ENCODE measurements around the gene ZNF438. TPM values are rescaled to one million over a fixed set of nuclear protein-coding genes. Genes with fewer than 3 reads are reported as not detected.
"Not testable (repeated sequence)": the region's sequence is repeated elsewhere in the genome, so short reads cannot be mapped to it uniquely, and the experiment has no call there.

ZNF438 gene
- total RNA-seq, 2 donors from 2014 or later, result 1.5 to 10.1 TPM

DNA sequence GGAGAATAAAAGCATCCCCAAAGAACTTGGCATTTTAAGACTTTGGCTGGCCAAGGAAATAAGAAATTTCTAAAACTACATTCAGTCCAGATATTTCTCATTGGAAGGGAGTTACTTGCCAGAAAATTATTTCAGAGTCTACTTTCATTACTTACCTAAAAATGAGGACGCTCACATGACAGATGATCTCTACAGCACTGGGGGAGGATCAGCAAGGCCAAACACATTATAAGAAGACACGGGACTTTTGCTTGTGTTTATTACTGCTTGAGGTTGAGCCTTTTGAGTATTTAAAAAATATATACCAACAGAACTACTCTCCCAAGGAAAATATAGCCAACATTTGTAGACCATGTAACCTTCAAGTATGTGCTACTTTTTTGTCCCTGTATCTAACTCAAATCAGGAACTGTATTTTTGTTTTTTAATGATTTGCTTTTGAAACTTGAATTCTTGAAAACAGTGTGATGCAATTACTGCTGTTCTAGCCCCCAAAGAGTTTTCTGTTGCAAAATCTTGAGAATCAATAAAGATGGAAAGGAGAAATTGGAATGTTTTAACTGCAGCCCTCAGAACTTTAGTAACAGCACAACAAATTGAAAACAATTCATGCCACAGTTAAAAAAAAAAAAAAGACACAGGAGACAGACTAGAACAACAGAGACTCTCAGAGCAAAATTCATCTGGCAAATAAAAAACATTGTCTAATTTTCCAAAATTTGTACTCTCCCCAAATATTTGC is 128.1 kb downstream of the ZNF438 start:
- H3K36me3 ChIP-seq, result no peaks in the 10 kb centered on the region
- H3K4me1 ChIP-seq (replicated peaks), result no peaks in the 10 kb centered on the region
- H3K9me3 ChIP-seq, result no peaks in the 10 kb centered on the region
- TF ChIP-seq POLR2AphosphoS5 (IDR thresholded peaks at IDR 0.05), result no peak
- TF ChIP-seq, protein P1, sequence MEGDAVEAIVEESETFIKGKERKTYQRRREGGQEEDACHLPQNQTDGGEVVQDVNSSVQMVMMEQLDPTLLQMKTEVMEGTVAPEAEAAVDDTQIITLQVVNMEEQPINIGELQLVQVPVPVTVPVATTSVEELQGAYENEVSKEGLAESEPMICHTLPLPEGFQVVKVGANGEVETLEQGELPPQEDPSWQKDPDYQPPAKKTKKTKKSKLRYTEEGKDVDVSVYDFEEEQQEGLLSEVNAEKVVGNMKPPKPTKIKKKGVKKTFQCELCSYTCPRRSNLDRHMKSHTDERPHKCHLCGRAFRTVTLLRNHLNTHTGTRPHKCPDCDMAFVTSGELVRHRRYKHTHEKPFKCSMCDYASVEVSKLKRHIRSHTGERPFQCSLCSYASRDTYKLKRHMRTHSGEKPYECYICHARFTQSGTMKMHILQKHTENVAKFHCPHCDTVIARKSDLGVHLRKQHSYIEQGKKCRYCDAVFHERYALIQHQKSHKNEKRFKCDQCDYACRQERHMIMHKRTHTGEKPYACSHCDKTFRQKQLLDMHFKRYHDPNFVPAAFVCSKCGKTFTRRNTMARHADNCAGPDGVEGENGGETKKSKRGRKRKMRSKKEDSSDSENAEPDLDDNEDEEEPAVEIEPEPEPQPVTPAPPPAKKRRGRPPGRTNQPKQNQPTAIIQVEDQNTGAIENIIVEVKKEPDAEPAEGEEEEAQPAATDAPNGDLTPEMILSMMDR (IDR thresholded peaks at IDR 0.05), result no peak
- no peak for TF ChIP-seq POLR2A (IDR thresholded peaks at IDR 0.05)
- intact Hi-C loops (cut with DNase I), result no loop called here
- no peaks in the 10 kb centered on the region for H3K27me3 ChIP-seq (replicated peaks; ENCODE audit: insufficient read depth)
- WGBS, result 77% methylated on average over 2 of the region's 2 CpGs
- no peak overlapping the region for H3K27ac ChIP-seq
- H3K4me3 ChIP-seq, result no peak overlapping the region
- no peak for DNase-seq (ENCODE audit: low spot score)

DNA sequence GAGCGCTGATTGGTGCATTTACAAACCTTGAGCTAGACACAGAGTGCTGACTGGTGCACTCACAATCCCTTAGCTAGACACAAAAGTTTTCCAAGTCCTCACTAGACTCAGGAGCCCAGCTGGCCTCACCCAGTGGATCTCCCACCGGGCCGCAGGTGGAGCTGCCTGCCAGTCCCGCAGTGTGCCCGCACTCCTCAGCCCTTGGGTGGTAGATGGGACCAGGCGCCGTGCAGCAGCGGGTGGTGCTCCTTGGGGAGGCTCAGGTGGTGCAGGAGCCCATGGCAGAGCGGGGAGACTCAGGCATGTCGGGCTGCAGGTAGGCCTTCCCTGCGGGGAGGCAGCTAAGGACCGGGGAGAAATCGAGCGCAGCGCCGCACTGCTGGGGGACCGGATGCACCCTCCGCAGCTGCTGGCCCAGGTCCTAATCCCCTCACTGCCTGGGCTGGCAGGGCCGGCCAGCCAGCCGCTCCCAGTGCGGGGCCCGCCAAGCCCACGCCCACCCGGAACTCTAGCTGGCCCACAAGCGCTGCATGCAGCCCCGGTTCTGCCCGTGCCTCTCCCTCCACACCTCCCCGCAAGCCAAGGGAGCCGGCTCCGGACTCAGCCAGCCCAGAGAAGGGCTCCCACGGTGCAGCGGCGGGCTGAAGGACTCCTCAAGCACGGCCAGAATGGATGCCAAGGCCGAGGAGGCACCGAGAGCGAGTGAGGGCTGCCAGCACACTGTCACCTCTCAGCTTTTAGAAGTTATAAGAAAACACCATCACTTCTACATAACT is 128.9 kb downstream of the ZNF438 start:
- 91% methylated on average over 32 of the region's 37 CpGs for WGBS
- no peak overlapping the region for H3K27ac ChIP-seq
- H3K4me1 ChIP-seq (replicated peaks), result no peaks in the 10 kb centered on the region
- H3K36me3 ChIP-seq, result no peaks in the 10 kb centered on the region
- H3K4me3 ChIP-seq, result no peak overlapping the region
- no peak for DNase-seq (ENCODE audit: low spot score)
- TF ChIP-seq POLR2A (IDR thresholded peaks at IDR 0.05), result no peak
- no peak for TF ChIP-seq POLR2AphosphoS5 (IDR thresholded peaks at IDR 0.05)
- TF ChIP-seq, protein P1 (IDR thresholded peaks at IDR 0.05), result no peak
- no peaks in the 10 kb centered on the region for H3K9me3 ChIP-seq
- intact Hi-C loops (cut with DNase I), result no loop called here
- H3K27me3 ChIP-seq (replicated peaks; ENCODE audit: insufficient read depth), result no peaks in the 10 kb centered on the region

DNA sequence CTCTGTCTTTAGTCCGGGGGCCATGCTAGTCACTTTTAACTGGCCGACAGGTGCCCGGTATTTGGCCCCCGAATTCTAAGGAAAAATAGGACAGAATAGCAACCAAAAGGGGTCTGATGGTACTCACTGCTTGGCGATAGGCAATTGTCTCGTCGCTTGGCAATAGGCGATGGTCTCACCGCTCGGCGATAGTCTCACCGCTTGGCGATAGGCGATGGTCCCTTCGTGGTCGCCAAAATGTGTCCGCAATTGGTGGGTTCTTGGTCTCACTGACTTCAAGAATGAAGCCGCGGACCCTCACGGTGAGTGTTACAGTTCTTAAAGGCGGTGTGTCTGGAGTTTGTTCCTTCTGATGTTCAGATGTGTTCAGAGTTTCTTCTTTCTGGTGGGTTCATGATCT is 130.2 kb downstream of the ZNF438 start:
- intact Hi-C loops (cut with DNase I); DNase-seq (ENCODE audit: low spot score); H3K4me3 ChIP-seq; H3K9me3 ChIP-seq; H3K27me3 ChIP-seq (replicated peaks; ENCODE audit: insufficient read depth); H3K27ac ChIP-seq; H3K36me3 ChIP-seq; H3K4me1 ChIP-seq (replicated peaks): not testable (repeated sequence)
- WGBS, result 97% methylated on average over 21 of the region's 21 CpGs

DNA sequence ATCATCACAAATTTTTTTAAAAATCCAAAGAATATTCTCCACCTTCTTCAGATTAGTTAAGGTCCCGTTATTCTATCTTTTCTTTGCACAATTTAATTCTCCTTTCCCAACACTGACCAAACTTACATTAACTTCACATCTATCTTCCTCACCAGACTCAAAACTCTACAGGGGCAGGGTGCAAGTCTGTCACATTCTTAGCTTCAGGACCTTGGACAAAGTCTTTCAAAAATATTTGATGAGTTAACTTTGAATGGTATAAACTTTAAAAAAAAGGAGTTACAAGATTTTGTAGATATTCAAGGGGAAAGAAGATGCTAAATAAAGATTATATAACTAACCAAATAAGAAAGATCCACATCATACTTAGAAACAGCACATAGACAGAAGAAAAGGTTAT is 132.7 kb downstream of the ZNF438 start:
- intact Hi-C loops (cut with DNase I), result no loop called here
- no peaks in the 10 kb centered on the region for H3K4me1 ChIP-seq (replicated peaks)
- DNase-seq (ENCODE audit: low spot score), result no peak
- no peak overlapping the region for H3K4me3 ChIP-seq
- no peak overlapping the region for H3K27ac ChIP-seq
- no peaks in the 10 kb centered on the region for H3K27me3 ChIP-seq (replicated peaks; ENCODE audit: insufficient read depth)
- H3K36me3 ChIP-seq, result no peaks in the 10 kb centered on the region
- WGBS, result 96% methylated on average over 1 of the region's 1 CpG
- H3K9me3 ChIP-seq, result no peaks in the 10 kb centered on the region
- no peak for TF ChIP-seq POLR2A (IDR thresholded peaks at IDR 0.05)
- TF ChIP-seq, protein P1 (IDR thresholded peaks at IDR 0.05), result no peak
- no peak for TF ChIP-seq POLR2AphosphoS5 (IDR thresholded peaks at IDR 0.05)

DNA sequence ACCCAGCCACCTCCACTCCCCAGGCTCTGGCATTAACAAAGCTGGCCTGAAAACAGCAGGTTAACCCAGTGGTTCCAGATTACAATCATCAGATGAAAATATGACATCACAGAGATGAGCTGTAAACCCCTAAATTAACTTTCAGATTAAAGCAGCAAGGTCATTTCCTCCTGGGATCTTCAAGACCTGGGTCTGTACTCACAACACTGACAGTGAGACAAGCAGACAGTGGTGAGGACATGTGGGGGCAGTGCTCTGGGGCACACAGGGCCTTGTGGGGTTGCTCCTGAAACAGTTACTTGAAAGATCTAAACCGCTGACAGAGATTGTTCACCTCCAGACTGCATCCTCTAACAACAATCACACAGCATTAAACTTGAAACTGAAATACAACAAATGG is 134.1 kb downstream of the ZNF438 start:
- Histone ChIP-seq H3K36me3 (no peaks in the 10 kb centered on the region), H3K9me3 (no peaks in the 10 kb centered on the region), H3K27ac (no peak overlapping the region), H3K4me1 (replicated peaks) (no peaks in the 10 kb centered on the region), H3K4me3 (no peak overlapping the region), H3K27me3 (replicated peaks; ENCODE audit: insufficient read depth) (no peaks in the 10 kb centered on the region)
- intact Hi-C loops (cut with DNase I), result no loop called here
- no peak for DNase-seq (ENCODE audit: low spot score)
- no peak for TF ChIP-seq POLR2AphosphoS5 (IDR thresholded peaks at IDR 0.05)
- TF ChIP-seq, protein P1 (IDR thresholded peaks at IDR 0.05), result no peak
- TF ChIP-seq POLR2A (IDR thresholded peaks at IDR 0.05), result no peak
- WGBS, result 100% methylated on average over 1 of the region's 1 CpG

Measured in prostate gland (tissue), 2 donors.